HL-60/S4 treated with retinoic acid at 250 ng/mL for 4 days and 3 days (cell line): ENCODE results near the gene CFAP97.
"Not testable (repeated sequence)": the region's sequence is repeated elsewhere in the genome, so short reads cannot be mapped to it uniquely, and the experiment has no call there.

ENCODE experiments used
- in situ Hi-C: fragments of 300-500 bp; cut with MboI; formaldehyde crosslinking; loops from 2 replicates; pipeline ENCODE4 v1.7.0; 2022; ENCODE audit warnings: low sequenced_read_pairs

Gene CFAP97

GRCh38 chr4:185142912-185143600 is 60.7 kb downstream of the CFAP97 start, which contains the start of gene SLC25A4:
SLC25A4 (plus strand) TSS chr4:185143266; CDS start chr4:185143373, 107 bp downstream.
- in situ Hi-C loops: no loop called here

- in situ Hi-C loops: no loop called here
These were observed 61.3 kb downstream of the CFAP97 start for GRCh38 chr4:185142564-185142911.

GRCh38 chr4:185141777-185142176 is 62.0 kb downstream of the CFAP97 start:
- in situ Hi-C loops: no loop called here

- in situ Hi-C loops: no loop called here
These were observed 64.1 kb downstream of the CFAP97 start for GRCh38 chr4:185139736-185140135.

GRCh38 chr4:185138161-185138560 is 65.6 kb downstream of the CFAP97 start:
- in situ Hi-C loops: no loop called here

- in situ Hi-C loops: no loop called here
These were observed 66.4 kb downstream of the CFAP97 start for GRCh38 chr4:185137233-185137925.

DNA sequence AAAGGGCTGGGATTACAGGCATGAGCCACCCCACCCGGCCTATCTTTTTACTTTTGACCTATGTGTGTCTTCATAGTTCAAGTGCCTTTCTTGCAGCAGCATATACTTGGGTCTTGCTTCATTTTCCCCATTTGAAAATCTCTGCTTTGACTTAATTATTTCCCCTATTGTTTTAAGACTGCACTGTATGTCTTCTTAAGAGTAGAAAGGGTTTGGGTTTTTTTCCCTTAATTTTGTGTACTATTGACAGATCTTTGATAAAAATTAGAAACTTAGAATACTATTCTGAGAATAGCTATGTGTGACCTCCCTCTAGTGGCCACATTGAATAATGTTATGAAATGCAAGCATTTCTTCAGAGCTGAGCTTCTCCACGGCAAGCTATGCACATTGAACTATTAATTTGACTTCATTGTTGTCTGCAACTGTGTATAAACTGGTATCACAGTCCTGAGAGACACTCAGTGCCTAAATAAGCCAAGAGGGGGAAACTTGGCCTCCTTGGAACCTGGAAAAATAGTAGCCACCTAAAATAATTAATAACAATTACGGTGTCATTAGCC is 69.4 kb downstream of the CFAP97 start:
- in situ Hi-C loops: no loop called here

DNA sequence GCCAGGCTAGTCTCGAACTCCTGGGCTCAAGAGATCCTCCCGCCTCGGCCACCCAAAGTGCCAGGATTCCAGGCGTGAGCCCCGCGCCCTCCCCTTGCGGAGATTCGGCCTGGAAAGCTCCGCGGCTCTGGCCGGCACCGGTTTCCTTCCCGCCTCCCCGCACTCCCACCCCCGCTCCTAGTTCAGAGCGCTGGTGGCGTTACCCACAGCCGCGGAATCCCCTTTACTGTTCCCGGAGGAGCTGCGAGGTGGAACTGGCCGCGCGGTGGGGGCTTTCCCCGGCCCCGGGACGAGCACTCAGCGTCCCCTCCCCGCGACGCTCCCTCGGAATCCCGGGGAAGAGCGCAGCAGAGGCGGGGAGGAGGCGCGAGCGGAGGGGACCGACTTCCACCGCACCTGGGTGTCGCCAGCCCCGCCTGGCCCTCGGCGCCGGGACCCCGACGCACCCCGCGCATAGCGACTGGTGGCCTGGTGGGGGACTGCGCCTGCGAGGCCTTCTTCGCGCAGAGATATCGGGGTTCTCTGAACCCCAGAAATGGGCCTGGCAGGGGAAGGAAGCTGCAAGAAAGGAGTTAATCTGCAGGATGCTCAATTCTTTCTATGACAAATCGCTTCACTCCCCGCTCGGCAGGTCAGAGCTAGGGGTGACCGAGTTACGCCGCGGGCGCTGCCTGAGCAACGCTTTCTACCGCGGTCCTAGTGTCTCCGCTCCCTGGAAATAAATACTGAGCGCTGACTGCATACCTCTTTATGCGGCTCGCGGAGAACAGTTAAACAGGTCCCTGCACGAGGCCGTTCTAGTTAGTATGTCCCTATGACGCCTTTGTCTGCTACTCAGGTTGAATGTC is 75.3 kb downstream of the CFAP97 start:
- in situ Hi-C loops: no loop called here

GRCh38 chr4:185127021-185127925 is 76.5 kb downstream of the CFAP97 start:
- in situ Hi-C loops: no loop called here

DNA sequence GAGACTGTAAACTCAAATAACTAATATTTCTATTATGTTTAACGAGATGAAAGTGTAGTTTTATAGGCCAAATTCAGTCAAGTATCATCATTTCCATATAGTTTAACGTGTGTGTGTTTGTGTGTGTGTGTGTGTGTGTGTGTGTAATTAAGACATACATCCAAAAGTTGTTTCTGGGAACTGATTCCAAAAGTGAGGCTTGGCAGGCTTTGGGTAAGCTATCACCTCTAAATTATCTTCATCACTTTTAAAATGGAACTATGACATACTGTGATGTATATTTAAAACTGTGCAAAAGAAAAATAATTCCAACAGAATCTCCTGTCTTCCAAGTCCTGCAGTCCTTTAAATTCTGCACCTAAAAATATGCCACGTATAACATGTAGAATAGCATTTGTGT is 79.8 kb downstream of the CFAP97 start:
- in situ Hi-C loops: no loop called here

GRCh38 chr4:185122681-185123345 is 81.0 kb downstream of the CFAP97 start:
- in situ Hi-C loops: no loop called here

- in situ Hi-C loops: no loop called here
These were observed 83.2 kb downstream of the CFAP97 start for GRCh38 chr4:185120631-185120946.

- in situ Hi-C loops: no loop called here
These were observed 83.7 kb downstream of the CFAP97 start for GRCh38 chr4:185119927-185120630.

DNA sequence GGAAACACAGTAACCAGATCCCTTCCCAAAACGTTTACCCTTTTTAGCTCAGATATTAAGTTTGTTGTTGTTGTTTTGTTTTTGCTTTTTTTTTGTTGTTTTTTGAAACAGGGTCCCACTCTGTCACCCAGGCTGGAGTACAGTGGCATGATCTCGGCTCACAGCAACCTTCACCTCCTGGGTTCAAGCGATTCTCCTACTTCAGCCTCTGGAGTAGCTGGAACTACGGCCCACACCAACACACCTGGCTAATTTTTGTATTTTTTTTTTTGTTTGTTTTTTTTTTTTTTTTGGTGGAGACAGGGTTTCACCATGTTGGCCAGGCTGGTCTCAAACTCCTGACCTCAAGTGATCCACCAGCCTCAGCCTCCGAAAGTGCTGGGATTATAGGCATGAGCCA is 84.3 kb downstream of the CFAP97 start:
- in situ Hi-C loops: not testable (repeated sequence)

- in situ Hi-C loops: no loop called here
These were observed 84.9 kb downstream of the CFAP97 start for GRCh38 chr4:185118876-185119275.

DNA sequence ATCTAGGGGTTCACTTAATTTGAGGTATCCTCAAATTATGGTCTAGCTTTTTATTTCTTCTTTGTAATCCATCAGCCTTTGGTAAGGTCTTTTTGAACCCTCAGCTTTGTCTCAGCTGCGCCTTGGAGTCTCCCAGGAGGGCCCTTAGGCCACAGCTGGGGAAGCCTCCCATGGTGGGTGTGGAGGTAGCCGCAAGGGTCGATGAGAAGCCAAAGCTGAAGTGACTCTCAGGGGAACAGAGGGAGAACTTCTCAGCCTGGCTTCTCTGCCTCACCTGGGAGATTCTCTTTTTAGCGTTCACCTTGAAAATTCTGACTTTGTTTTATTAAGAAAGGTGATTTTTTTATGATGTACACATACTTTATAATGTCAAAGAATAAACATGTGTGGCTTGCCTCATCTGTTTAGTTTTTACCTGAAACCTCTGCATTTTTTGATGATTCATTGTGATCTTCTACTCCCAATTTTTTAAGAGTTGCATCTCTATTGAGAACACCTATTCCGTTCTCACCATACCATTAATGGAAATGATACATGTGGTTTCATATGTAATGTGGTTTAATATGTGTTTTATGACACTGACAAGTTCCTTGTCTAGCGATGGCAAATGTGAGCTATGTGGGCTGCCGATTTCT is 86.4 kb downstream of the CFAP97 start:
- in situ Hi-C loops: no loop called here

DNA sequence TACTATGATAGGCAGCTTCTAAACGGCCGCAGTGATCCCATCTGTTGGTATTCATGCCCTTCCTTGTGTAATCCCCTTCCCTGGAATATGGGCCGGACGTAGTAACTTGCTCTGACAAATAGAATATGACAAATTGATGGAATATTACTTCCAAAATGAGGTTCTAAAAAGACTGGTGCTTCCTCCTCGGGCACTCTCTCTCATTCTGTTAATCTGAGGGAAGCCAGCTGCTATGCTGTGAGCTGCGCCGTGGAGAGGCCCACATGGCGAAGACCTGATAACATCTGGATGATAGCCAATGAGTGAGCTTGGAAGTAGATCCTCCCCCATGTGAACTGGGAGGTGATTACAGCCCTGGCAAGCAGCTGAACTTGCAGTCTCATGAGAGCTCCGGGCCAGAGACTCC is 88.0 kb downstream of the CFAP97 start:
- in situ Hi-C loops: no loop called here

- in situ Hi-C loops: no loop called here
These were observed 90.5 kb downstream of the CFAP97 start for GRCh38 chr4:185113340-185113739.

- in situ Hi-C loops: no loop called here
These were observed 91.7 kb downstream of the CFAP97 start for GRCh38 chr4:185112104-185112503.
